ENCODE data around the gene TMEM63C. TPM values are rescaled to one million over a fixed set of nuclear protein-coding genes. Genes with fewer than 3 reads are reported as not detected.

Gene TMEM63C
- total and polyA plus RNA-seq, 2 donors (not counting 3 experiments of a cell fraction or from before 2014, with no cell fraction given), result not detected

- Histone ChIP-seq H3K79me2 (ENCODE audit: control insufficient read depth, insufficient read depth, low read length) (no peaks in the 10 kb centered on the region), H3K27ac (ENCODE audit: insufficient read depth, low read depth, low read length) (no peak overlapping the region), H3K36me3 (ENCODE audit: control insufficient read depth in 2 of 2, extremely low read depth in 1 of 2, insufficient read depth in 2 of 2, low read length in 2 of 2) (no peaks in the 10 kb centered on the region), H3K9me3 (replicated peaks; ENCODE audit: control insufficient read depth, insufficient read depth, low read length) (no peaks in the 10 kb centered on the region), H3K4me2 (ENCODE audit: insufficient read depth, low read length) (no peak overlapping the region), H3K4me3 (replicated peaks in 1 of 3; ENCODE audit: insufficient read depth in 1 of 3, low read depth in 1 of 3, low read length in 3 of 3) (no peak overlapping the region), H3K9ac (replicated peaks; ENCODE audit: extremely low read depth, insufficient read depth, low read length) (no peak overlapping the region), H2AFZ (ENCODE audit: low read depth, low read length) (no peak overlapping the region), H3K27me3 (ENCODE audit: control insufficient read depth in 2 of 2, insufficient read depth in 2 of 2, low read length in 2 of 2) (no peaks in the 10 kb centered on the region), H3K4me1 (ENCODE audit: control insufficient read depth, extremely low read depth, insufficient read depth, low read length) (no peaks in the 10 kb centered on the region), H3K9me1 (replicated peaks; ENCODE audit: control insufficient read depth, extremely low read depth, insufficient read depth, low read length) (no peaks in the 10 kb centered on the region), H4K20me1 (replicated peaks; ENCODE audit: control insufficient read depth, extremely low read depth, insufficient read depth, low read length) (no peaks in the 10 kb centered on the region)
- POLR2A ChIA-PET, result no interaction called here
- CTCF ChIA-PET, result no interaction called here
- intact Hi-C loops (cut with micrococcal nuclease) (no loop called here), dilution Hi-C loops (cut with MboI; ENCODE audit: extremely low pct_ligation_motif_present, low sequenced_read_pairs) (no loop called here)
- TF ChIP-seq POLR2AphosphoS5 (IDR thresholded peaks at IDR 0.05; ENCODE audit: insufficient read depth, low read depth, low read length), result no peak
- TF ChIP-seq GATA2 (IDR thresholded peaks at IDR 0.05; ENCODE audit: insufficient read depth, insufficient read length, low read depth, low read length), result no peak
- TF ChIP-seq MYC (IDR thresholded peaks at IDR 0.05; ENCODE audit: low read depth, low read length), result no peak
- TF ChIP-seq, protein P1, sequence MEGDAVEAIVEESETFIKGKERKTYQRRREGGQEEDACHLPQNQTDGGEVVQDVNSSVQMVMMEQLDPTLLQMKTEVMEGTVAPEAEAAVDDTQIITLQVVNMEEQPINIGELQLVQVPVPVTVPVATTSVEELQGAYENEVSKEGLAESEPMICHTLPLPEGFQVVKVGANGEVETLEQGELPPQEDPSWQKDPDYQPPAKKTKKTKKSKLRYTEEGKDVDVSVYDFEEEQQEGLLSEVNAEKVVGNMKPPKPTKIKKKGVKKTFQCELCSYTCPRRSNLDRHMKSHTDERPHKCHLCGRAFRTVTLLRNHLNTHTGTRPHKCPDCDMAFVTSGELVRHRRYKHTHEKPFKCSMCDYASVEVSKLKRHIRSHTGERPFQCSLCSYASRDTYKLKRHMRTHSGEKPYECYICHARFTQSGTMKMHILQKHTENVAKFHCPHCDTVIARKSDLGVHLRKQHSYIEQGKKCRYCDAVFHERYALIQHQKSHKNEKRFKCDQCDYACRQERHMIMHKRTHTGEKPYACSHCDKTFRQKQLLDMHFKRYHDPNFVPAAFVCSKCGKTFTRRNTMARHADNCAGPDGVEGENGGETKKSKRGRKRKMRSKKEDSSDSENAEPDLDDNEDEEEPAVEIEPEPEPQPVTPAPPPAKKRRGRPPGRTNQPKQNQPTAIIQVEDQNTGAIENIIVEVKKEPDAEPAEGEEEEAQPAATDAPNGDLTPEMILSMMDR (IDR thresholded peaks at IDR 0.05; ENCODE audit: extremely low read depth in 1 of 2, insufficient read depth in 1 of 2, low read depth in 1 of 2, low read length in 2 of 2), result no peak
- TF ChIP-seq JUN (IDR thresholded peaks at IDR 0.05; ENCODE audit: borderline replicate concordance, insufficient read depth, insufficient read length, low read depth), result no peak
- no peak for DNase-seq (ENCODE audit: low read depth, low spot score)
- no peak for FAIRE-seq
- no TSS peak for BruUV-seq (replicated peaks)
Observed at GRCh38 chr14:77260199-77260598, 78.6 kb downstream of the TMEM63C start.

- no peaks in the 10 kb centered on the region for H3K9me3 ChIP-seq (replicated peaks; ENCODE audit: control insufficient read depth, insufficient read depth, low read length)
- CTCF ChIA-PET, result no interaction called here
- DNase-seq (ENCODE audit: low read depth, low spot score) (no peak), FAIRE-seq (no peak)
- no peak overlapping the region for H3K27ac ChIP-seq (ENCODE audit: insufficient read depth, low read depth, low read length)
- no peaks in the 10 kb centered on the region for H3K9me1 ChIP-seq (replicated peaks; ENCODE audit: control insufficient read depth, extremely low read depth, insufficient read depth, low read length)
- H3K79me2 ChIP-seq (ENCODE audit: control insufficient read depth, insufficient read depth, low read length), result no peaks in the 10 kb centered on the region
- no peaks in the 10 kb centered on the region for H3K4me1 ChIP-seq (ENCODE audit: control insufficient read depth, extremely low read depth, insufficient read depth, low read length)
- intact Hi-C loops (cut with micrococcal nuclease) (no loop called here), dilution Hi-C loops (cut with MboI; ENCODE audit: extremely low pct_ligation_motif_present, low sequenced_read_pairs) (no loop called here)
- no peaks in the 10 kb centered on the region for H3K27me3 ChIP-seq (ENCODE audit: control insufficient read depth in 2 of 2, insufficient read depth in 2 of 2, low read length in 2 of 2)
- no peak for TF ChIP-seq GATA2 (IDR thresholded peaks at IDR 0.05; ENCODE audit: insufficient read depth, insufficient read length, low read depth, low read length)
- TF ChIP-seq POLR2A (IDR thresholded peaks at IDR 0.05; ENCODE audit: low read depth, low read length), result no peak
- TF ChIP-seq MYC (IDR thresholded peaks at IDR 0.05; ENCODE audit: low read depth, low read length), result no peak
- TF ChIP-seq JUN (IDR thresholded peaks at IDR 0.05; ENCODE audit: borderline replicate concordance, insufficient read depth, insufficient read length, low read depth), result no peak
- TF ChIP-seq FOS (IDR thresholded peaks at IDR 0.05; ENCODE audit: borderline replicate concordance, insufficient read depth, low read length), result no peak
- no peak for TF ChIP-seq POLR2AphosphoS5 (IDR thresholded peaks at IDR 0.05; ENCODE audit: insufficient read depth, low read depth, low read length)
- no peak for TF ChIP-seq EZH2 (IDR thresholded peaks at IDR 0.05; ENCODE audit: borderline replicate concordance, low read depth, low read length, severe bottlenecking)
- TF ChIP-seq, protein P1 (IDR thresholded peaks at IDR 0.05; ENCODE audit: extremely low read depth in 1 of 2, insufficient read depth in 1 of 2, low read depth in 1 of 2, low read length in 2 of 2), result no peak
- TF ChIP-seq, protein P2, sequence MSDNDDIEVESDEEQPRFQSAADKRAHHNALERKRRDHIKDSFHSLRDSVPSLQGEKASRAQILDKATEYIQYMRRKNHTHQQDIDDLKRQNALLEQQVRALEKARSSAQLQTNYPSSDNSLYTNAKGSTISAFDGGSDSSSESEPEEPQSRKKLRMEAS (IDR thresholded peaks at IDR 0.05; ENCODE audit: insufficient read depth, insufficient read length), result no peak
- H3K4me2 ChIP-seq (ENCODE audit: insufficient read depth, low read length), result no peak overlapping the region
- BruUV-seq (replicated peaks), result no TSS peak
- H3K9ac ChIP-seq (replicated peaks; ENCODE audit: extremely low read depth, insufficient read depth, low read length), result no peak overlapping the region
- no peaks in the 10 kb centered on the region for H3K36me3 ChIP-seq (ENCODE audit: control insufficient read depth in 2 of 2, extremely low read depth in 1 of 2, insufficient read depth in 2 of 2, low read length in 2 of 2)
- POLR2A ChIA-PET, result no interaction called here
- no peaks in the 10 kb centered on the region for H4K20me1 ChIP-seq (replicated peaks; ENCODE audit: control insufficient read depth, extremely low read depth, insufficient read depth, low read length)
- no peak overlapping the region for H2AFZ ChIP-seq (ENCODE audit: low read depth, low read length)
- H3K4me3 ChIP-seq (replicated peaks in 1 of 3; ENCODE audit: insufficient read depth in 1 of 3, low read depth in 1 of 3, low read length in 3 of 3), result no peak overlapping the region
Observed at GRCh38 chr14:77260631-77261030, 79.0 kb downstream of the TMEM63C start.
